CD4-positive, alpha-beta T cell treated with Interferon alpha-2 for 1 hour (primary cell): ENCODE data around the gene PHF21B.
"Not testable (repeated sequence)": the region's sequence is repeated elsewhere in the genome, so short reads cannot be mapped to it uniquely, and the experiment has no call there.

ENCODE experiments used
- DNase-seq, 2 donors: peaks; one replicate each; pipeline ENCODE4 v3.0.0-alpha.2; 2020 to 2022

PHF21B gene

GRCh38 chr22:44985906-44986527, 23.8 kb downstream of the PHF21B start:
- DNase-seq, result no peak

- no peak for DNase-seq
Observed at GRCh38 chr22:44983878-44984482, 25.8 kb downstream of the PHF21B start.

- no peak for DNase-seq
Observed at GRCh38 chr22:44982445-44982844, 27.4 kb downstream of the PHF21B start.

- no peak for DNase-seq
Observed at GRCh38 chr22:44981857-44982256, 27.9 kb downstream of the PHF21B start.

- DNase-seq, result no peak
Observed at GRCh38 chr22:44979154-44979553, 30.7 kb downstream of the PHF21B start.

- peak; percentile 33 to 48 for DNase-seq
Observed at GRCh38 chr22:44975427-44976262, 34.2 kb downstream of the PHF21B start.

- no peak for DNase-seq
Observed at GRCh38 chr22:44974454-44974853, 35.4 kb downstream of the PHF21B start.

- no peak for DNase-seq
Observed at GRCh38 chr22:44973829-44974228, 36.0 kb downstream of the PHF21B start.

- peak in 1 of 2 donors; percentile 19 for DNase-seq
Observed at GRCh38 chr22:44972363-44973083, 37.3 kb downstream of the PHF21B start.

- DNase-seq, result no peak
Observed at GRCh38 chr22:44971651-44972362, 38.0 kb downstream of the PHF21B start.

GRCh38 chr22:44970291-44970690, 39.5 kb downstream of the PHF21B start:
- DNase-seq, result no peak

- DNase-seq, result no peak
Observed at GRCh38 chr22:44969817-44970216, 40.0 kb downstream of the PHF21B start.

GRCh38 chr22:44968736-44969135, 41.1 kb downstream of the PHF21B start:
- DNase-seq, result no peak

- no peak for DNase-seq
Observed at GRCh38 chr22:44965171-44965570, 44.6 kb downstream of the PHF21B start.

GRCh38 chr22:44964722-44965078, 45.1 kb downstream of the PHF21B start:
- no peak for DNase-seq

GRCh38 chr22:44963832-44964721, 45.7 kb downstream of the PHF21B start:
- DNase-seq, result no peak

- DNase-seq, result no peak
Observed at GRCh38 chr22:44962741-44963454, 46.9 kb downstream of the PHF21B start.

- DNase-seq, result not testable (repeated sequence)
Observed at GRCh38 chr22:44961682-44962081, 48.1 kb downstream of the PHF21B start.

- DNase-seq, result no peak
Observed at GRCh38 chr22:44956840-44957767, 52.7 kb downstream of the PHF21B start.

GRCh38 chr22:44955102-44955501, 54.7 kb downstream of the PHF21B start:
- no peak for DNase-seq
